IPS DF 4.7 (cell line): ENCODE results near the gene PCLO.
"Not testable (repeated sequence)": the region's sequence is repeated elsewhere in the genome, so short reads cannot be mapped to it uniquely, and the experiment has no call there.

ENCODE experiments used
- DNase-seq: peaks from one replicate; pipeline ENCODE4 v3.0.0-alpha.2; 2013; ENCODE audit warnings: low spot score; ENCODE audit errors: extremely low read depth

PCLO gene

DNA sequence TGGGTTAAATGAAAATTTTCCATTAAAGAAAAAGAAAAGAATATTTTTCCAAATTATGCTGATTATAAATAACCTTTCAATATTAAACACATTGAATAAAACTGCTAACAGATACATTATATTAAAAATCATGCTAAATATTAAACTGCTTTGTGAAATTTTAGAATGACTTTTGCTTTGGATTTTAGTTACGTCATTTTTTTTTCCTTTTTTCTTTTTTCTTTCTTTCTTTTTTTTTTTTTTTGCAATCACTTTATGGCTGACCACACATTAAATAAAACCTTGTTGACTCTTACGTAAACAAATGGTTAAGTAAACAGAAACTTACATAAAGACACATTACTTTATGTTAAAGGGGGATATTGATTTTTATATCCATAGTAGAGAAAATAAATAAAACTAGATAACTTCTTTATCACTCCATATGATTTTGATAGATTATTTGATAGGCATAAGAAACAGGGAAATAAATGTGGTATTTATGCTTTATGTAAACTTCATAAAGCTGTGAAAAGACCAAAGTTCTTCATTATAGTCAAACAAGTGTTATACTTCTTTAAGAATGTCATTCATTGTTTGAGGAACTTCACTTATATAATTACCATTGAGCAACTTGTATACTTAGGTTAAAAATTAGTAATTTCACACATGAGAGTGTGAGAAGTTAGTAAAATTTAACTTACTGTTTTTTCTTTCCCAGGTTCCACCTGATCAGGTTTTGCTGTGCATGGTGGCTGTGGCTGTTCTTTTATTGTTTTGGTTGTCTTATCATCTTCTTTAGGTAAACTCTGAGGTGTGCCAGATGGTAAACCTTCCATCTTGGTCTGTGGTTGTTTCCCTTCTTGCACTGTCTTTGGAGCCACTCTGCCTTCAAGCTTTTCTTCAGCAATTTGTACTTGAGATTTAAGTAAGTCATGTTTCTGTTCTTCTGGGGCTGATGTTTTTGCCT is 197.3 kb downstream of the PCLO start:
- no peak for DNase-seq

DNA sequence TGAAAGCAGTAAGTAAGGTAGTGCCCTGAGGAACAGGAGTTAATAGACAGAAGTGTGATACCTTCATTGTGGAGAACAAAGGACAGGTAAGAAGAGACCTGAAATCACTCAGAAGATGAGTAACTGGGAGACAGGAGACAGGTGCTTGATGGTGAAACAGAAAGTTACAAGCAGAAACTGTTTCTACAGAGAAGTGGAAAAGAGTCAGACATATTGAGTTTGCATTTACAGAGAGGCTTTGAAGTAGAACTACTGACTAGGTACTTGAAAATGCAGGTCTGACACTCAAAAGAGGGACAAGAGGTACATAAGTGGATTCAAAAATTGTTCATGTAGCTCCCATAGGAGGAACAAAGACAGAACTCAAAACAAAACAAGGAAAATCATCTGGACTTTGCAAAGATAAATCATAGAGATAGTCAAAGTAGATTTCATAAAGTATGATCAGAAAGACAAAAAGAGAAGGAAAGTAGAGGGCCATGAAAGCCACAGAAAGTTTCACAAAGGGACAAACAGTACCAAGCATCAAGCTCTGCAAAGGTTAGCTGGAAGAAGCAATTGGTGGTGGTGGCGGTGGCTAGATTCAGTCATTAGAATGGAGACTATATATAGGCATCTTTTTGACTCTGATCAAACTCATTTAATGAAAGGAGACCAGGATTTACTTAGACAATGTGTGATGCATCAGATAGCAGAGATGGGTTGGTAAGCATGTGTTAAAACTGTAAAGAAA is 198.4 kb downstream of the PCLO start:
- DNase-seq, result no peak

DNA sequence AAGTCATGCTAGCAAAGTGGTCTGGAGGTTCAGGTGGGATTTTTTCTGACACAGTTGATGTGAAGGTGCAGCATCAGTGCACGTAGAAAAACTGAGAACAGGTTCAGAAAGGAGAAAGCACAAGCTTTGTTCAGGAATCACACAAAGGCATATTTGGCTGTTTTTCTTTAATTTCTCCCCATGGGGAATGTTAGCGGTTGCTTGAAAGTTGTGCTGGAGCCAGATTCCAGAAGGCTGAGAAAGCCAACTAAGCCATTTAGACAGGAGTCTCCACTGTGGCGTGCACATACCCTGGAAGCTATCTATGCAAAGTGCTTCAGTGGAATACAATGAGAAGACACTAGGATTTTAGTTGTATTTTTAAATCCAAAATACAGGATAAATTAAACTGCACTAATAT is 201.4 kb downstream of the PCLO start:
- no peak for DNase-seq

DNA sequence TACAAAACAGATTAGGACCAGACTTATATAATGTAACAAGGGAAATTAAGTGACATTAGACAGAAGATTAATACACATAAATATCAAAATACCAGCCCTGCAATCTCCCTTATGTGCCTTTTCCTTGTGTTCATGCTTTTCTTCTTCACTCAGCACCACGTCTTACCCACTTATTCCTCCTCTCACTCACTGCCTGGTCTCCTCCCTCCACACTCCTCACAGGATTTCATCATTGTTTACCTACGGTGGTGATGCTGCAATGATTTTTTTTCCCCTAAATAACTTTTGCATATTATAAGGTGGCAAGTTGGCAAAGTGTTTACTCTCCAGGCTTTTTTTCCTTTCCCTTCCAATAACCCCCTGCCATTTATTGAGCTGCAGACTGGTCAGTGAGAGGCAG is 203.2 kb downstream of the PCLO start:
- no peak for DNase-seq

DNA sequence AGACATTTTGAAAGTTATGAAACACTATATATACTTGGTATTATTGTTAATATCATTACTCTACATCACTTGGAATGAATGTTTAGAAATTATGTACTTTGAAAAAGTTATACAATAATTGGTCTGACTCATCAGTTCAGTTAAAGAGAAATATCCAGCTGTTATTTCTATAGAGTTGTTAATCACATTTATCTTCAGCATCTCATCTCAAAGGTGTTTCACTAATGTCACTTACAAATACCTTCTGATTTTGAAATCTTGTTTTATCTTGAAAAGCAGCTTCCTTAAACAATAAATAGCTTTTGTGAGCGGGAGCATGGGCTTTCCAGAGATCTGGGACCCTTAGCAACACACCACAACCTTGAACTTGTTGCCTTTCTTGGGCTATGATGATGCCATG is 205.2 kb downstream of the PCLO start:
- no peak for DNase-seq

DNA sequence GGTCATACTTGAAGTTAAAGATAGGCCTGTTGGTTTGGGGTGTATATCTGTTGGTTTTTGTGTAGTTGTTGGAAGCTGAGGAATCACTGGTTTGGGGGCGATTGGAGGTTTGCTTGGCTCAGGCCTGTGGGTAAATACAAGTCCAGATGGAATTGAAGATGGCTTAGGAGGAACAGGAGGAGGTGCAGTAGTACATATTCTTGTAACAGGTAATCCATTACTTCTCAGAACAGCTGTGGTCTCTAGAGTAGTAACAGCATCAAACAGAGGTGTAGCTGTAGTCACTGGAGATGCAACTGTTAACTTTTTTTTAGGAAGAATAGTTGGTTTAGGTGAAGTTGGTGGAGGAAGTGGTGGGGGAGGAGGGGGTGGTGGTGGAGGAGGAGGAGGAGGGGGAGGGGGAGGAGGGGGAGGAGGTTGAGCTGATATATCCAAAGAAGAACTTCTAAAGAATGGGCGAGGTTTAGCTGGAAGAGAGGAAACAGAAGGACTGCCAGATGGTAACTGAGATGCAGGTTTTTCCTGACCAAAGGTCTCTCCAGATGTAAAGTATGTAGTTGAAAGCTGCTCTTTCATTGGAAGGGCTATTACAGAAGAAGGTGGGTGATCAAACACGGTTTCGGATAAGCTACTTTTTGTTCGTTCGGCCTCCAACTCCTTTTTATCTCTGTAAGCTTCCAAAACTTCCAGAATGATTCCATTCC is 209.2 kb downstream of the PCLO start:
- DNase-seq, result no peak

DNA sequence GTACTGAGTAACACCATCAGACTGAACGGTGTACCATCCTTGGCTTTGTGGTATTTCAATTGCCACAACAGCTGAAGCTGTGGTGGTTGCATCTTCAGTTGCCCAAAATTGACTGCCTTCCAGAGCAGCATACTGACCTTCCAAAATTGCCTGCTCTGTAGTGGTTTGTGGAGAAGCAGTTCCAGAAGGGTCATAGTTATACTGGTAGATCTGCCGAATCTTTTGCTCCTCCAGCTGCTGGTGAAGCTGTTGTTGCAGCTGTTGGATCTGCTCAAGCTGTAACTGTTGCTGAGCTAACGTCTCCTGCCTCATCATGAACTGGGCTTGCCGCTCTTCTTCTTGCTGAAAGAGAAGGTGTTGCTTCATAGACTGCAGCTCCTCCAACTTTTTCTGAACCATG is 212.2 kb downstream of the PCLO start:
- DNase-seq, result no peak

DNA sequence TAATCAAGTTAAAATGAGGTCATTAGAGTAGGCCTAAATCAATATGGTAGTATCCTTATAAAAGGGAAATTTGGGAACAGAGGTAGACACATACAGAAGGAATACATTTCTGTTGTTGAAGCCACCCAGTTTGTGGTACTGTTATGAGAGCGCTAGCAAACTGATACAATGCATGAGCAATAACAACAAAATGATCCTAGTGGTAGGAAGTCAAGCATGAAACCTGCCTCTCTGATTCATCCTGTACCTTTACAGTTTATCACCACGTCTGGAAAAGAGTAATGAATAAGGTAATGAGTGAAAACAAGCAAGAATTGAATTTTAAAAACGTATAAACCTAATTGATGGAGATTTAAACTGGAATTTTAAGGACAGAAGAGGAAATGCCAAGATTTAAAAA is 217.2 kb downstream of the PCLO start:
- no peak for DNase-seq

DNA sequence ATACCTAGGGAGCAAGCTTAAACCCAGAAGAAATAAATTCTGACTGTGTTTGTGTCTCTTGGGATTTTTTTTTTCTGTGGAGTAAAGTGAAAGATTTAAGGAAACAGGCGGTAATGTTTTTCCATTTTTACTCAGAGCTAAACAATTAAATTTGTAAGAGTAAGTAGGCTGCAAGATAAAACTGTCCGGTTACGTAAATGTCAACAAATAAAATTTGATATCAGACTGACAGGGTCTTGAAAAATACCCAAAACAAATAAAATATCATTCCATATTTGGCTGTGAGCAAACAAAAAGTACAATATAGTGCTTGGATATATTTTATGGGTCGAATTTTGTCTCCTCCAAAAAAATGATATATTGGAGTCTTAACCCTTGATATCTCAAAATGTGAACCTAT is 217.6 kb downstream of the PCLO start:
- no peak for DNase-seq

DNA sequence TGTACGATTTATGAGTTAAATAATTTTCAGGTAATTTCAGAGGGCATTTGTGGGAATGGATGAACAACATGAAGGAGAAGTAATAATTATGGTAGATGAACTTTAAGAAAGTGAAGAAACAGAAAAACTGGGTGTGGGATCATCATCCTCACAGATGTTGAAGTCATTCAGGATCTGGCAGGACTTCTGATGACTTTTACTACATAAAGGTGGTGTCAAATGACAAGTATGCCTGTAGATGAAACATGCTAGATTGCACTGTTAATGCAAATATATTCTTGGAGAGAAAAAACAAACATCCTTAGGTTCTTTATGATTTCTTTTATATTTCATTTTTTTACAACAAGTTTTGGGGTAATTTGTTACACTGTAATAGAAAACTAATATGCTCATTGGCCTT is 230.2 kb downstream of the PCLO start:
- DNase-seq, result no peak

DNA sequence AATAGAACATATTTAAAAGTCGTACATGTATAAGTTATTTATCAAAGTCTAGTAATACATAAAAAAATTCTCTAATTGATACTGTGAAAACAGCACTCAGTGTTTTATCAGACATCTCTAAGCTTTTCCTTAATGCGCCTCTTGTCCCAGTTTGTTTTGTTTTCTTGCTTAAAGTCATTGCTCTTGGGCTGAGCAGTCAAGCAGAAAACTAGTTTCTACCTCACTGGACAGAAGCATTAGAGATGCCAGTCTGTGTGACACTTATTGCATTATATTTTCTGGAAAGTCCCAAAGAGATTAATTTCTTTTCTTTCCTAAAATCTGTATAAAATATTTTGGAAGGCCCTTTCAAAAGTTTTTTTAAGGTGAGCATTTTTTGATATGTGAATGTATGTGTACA is 236.2 kb downstream of the PCLO start:
- DNase-seq, result no peak

DNA sequence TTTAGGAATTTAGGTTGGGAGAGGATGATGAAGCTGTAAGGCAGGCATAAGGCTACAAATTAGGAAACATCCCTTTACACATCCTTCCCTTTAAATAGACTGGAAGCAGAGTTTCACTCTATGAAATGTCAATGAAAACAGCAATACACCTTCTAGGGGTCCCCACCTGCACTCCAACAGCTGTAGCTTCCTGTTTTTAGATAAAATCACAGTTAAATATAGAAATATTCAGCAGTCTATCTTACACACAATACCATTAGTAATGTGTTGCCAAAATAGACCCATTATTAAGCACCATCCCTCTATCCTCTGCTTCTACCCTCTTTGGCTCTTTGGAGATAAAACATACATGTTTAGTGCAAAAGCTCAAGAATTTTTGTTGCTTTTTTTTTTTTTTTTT is 237.4 kb downstream of the PCLO start:
- no peak for DNase-seq

DNA sequence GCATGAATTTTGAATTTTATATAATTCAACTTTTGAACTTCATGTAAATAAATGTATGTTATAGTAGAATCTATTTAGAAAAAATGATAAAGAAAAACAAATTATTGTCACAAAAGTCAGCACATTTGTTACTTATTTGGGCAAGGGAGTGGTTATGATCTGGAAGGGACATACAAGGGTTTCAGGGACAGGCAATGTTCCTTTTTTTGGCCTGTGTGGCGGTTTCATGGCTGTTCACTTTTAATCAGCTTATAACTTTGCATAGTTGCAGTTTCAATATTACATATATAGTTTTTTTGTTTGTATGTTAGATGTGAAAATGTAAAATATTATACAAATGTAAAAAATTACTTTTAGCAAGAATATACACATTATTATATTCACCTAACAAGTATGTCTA is 256.2 kb downstream of the PCLO start:
- DNase-seq, result no peak

DNA sequence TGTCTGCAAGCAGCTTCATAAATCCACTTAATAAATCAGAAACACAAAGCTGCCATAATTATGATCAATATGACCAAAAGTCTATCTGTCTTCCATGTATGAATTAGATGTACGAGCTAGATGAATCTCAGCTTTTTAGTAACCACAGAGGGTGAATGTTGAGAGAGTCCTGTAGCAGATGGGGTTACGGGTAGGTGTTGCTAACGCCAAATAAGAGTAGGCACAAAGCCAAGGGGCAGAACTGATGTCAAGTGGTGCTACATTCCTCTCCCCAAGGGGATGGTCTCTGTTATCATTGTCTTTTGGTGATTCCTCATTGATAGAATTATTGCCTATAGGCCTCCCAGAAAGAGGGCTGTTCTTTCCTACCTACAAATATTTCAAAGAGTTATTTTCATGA is 257.8 kb downstream of the PCLO start:
- no peak for DNase-seq

DNA sequence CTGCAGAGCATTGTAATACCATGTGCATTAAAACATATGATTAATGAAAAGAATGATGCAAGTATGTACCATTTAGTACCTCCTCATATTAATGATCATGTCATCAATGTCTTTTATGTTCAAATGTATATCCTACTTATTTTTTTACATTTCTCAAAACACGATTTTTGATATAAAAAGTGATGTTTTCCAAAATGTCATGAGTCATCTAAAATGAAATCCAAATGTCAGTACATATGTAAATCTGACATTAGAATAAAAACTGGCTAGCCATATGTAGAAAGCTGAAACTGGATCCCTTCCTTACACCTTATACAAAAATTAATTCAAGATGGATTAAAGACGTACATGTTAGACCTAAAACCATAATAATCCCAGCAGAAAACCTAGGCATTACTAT is 261.6 kb downstream of the PCLO start:
- DNase-seq, result not testable (repeated sequence)

DNA sequence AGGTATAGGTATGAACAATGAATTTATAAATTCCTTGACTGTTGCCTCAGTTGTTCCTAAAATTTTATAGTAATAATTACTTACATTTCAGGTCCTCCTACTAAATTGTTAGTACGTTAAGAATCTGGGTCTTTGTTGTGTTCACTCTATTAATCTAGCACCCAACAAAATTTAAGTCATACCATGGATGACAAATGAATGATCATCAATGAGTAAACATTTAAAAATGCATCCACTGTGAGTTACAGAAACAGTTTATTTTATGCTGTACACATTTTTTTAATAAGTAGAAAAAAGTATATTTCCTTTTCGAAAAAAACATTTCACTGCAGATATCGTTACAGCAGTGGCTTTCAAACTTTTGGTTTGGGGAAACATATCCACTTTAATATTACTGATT is 265.2 kb downstream of the PCLO start:
- no peak for DNase-seq

DNA sequence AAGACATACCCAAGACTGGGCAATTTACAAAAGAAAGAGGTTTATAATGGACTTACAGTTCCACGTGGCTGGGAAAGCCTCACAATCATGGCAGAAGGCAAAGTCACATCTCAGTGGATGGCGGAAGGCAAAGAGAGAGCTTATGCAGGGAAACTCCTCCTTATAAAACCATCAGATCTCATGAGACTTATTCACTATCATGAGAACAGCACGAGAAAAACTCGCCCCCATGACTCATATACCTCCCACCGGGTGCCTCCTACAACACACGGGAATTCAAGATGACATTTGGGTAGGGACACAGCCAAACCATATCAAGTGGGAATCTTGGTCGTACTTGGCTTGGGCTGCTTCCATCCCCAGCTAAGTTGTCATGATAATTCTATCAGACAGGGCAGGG is 268.3 kb downstream of the PCLO start:
- DNase-seq, result not testable (repeated sequence)

DNA sequence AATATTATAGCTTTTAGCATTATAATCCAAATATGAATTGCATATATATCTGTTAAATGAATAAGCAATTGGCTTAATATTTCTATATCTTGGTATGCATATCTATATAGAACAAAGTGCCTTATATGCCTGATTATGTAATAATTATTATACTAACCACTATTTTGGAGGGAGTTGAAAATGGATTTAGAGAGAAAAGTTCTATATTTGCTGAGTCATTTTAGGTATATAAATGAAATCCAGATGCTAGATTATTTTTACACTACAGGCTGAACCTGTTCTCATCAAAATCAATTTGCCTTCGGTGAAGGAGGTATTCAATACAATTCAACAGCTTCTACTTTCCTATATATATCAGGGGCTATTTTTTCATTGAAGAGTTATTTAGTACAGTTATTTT is 276.4 kb downstream of the PCLO start:
- DNase-seq, result no peak

DNA sequence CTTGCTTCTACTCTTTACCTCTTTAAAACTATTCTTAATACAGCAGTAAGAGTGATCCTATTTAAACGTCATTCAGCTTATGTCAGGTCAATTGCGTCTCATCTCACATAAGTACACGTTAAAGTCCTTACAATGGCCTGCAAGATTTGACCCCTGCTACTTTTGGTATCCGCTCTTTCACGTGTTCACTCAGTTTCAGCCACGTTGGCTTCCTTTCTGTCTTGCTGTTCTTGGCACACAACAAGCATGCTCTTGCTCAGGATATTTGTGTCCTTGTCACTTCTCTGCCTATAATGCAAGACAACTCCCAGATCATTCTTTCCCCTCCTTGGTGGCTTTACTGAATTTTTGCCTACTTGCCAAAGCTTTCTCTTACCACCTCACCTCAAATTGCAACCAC is 296.8 kb downstream of the PCLO start:
- DNase-seq, result no peak

DNA sequence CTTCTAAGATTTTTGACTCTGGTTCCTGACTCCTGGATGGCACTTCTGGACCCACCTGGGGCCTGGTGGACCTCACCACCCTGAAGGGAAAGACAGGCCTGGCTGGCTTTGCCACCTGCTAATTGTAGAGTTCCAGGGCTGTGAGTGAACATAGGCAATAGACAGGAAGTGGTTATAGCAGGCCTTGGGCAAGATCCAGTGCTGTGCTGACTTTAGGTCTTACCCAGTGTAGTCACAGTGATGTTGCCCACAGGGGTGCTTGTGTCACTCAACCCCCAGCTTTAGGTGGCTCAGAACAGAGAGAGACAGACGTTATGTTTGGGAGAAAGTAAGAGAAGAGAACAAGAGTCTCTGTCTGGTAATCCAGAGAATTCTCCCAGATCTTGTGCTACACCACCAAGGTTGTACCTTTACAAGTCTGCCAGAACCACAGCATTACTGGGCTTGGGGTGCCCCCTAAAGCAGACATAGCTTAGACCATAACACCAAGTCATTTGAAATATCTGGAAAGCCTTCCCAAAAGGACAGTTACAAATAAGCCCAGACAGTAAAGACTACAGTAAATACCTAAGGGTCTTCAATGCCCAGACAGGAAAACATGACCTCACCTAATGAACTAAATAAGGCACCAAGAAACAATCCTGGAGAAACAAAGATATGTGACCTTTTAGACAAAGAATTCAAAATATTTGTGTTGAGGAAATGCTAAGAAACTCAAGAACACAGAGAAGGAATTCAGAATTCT is 303.4 kb downstream of the PCLO start:
- DNase-seq, result no peak

DNA sequence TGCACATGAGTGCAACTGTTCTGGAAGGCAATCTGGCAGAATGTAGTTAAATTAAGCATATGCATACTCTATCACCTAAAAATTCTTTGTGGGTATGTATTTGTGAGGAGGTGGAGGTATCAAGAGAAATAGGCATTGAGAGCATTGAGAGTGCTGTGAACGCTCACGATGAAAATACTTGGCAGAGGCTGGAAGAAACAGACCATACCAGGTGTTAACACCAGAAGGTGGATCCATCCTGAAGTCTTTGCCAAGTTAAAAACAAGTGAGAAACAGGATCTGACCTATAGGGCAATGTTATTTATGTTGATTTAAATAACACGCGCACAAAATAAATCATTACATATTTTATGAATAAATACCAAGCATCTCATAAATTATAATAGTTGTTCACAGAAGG is 311.6 kb downstream of the PCLO start:
- no peak for DNase-seq
